OCI-LY3 (cell line): ENCODE data around the gene PPP6R2.
A peak's percentile ranks its signal among the peaks of the same experiment; 100 is the strongest.

Source experiments
- H2AFZ ChIP-seq: fragments of 200-600, 300-600 bp; shearing (Covaris generic); 2 replicates; pipeline ENCODE4 v1.6.0; 2014; ENCODE audit warnings: antibody characterized with exemption, low read depth, low read length
- H3K27ac ChIP-seq: fragments of 200-600, 300-600 bp; sonication (generic); 2 replicates; pipeline ENCODE4 v1.5.1; 2014; ENCODE audit warnings: mild to moderate bottlenecking, low read length, moderate library complexity, mixed read lengths
- H3K27me3 ChIP-seq: fragments of 200-600, 300-600 bp; sonication (generic); 2 replicates; pipeline ENCODE4 v1.6.1; 2014; ENCODE audit warnings: low read depth, low read length, mixed read lengths
- H3K36me3 ChIP-seq: fragments of 200-600, 300-600 bp; sonication (generic); replicated peaks from 2 replicates; pipeline ENCODE3; 2014; ENCODE audit warnings: low read depth, low read length, mixed read lengths
- H3K4me1 ChIP-seq: fragments of 300-600, 200-600 bp; sonication (generic); 2 replicates; pipeline ENCODE4 v1.6.1; 2014; ENCODE audit warnings: low read length, mixed read lengths
- H3K4me2 ChIP-seq: fragments of 200-600, 300-600 bp; sonication (generic); 2 replicates; pipeline ENCODE4 v1.6.1; 2014; ENCODE audit warnings: low read length, mixed read lengths
- H3K4me3 ChIP-seq: fragments of 300-600, 200-600 bp; sonication (generic); 2 replicates; pipeline ENCODE4 v1.5.1; 2014; ENCODE audit warnings: antibody characterized with exemption, mild to moderate bottlenecking, low read length, moderate library complexity
- H3K79me2 ChIP-seq: fragments of 300-600, 200-600 bp; shearing (Covaris generic); 2 replicates; pipeline ENCODE4 v1.6.1; 2014; ENCODE audit warnings: mild to moderate bottlenecking, low read length, mixed read lengths
- H3K9ac ChIP-seq: fragments of 300-600, 200-600 bp; shearing (Covaris generic); 2 replicates; pipeline ENCODE4 v1.6.0; 2014; ENCODE audit warnings: mild to moderate bottlenecking, low read length, moderate library complexity
- H3K9me3 ChIP-seq: fragments of 200-600, 300-600 bp; shearing (Covaris generic); 2 replicates; pipeline ENCODE4 v1.6.1; 2014; ENCODE audit warnings: low read length, mixed read lengths; ENCODE audit not compliant: insufficient read depth
- H4K20me1 ChIP-seq: fragments of 200-600, 300-600 bp; sonication (generic); 2 replicates; pipeline ENCODE4 v1.6.1; 2016; ENCODE audit warnings: low read length, mixed read lengths; ENCODE audit not compliant: insufficient read depth
- CTCF ChIP-seq: fragments of 200-600, 300-600 bp; sonication (generic); IDR thresholded peaks from 2 replicates; pipeline ENCODE4 v1.5.1; 2014; ENCODE audit warnings: antibody characterized with exemption, low read length, low read depth
- EZH2phosphoT487 ChIP-seq: fragments of 200-600 bp; shearing (Covaris generic); IDR thresholded peaks from 2 replicates; pipeline ENCODE4 v1.6.1; 2018; ENCODE audit warnings: antibody characterized with exemption, mixed run types, low read depth

Gene PPP6R2

DNA sequence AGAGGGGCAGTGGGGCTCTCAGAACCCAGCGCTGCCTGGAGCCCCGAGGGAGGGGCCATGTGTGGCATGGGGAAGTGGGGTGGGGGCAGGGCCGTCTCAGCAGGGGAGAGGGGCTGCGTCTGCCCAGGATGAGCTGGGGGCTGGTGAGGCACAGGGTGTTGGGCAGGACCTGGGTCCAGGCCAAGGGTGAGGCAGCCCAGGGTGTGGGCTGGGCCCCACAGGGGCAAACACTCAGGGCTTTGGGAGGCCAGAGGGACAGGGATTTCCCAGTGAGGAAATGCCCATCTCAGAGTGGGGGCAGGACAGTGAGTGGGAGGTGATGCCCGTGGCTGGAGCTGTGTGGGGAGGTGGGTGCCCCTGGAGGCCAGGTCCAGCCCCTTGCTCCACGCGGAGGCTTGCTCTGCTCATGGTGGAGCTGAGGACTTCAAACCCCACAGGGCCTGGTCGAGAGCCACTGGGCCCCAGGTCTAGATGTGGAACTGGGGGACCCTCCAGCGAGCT lies 41.0 kb upstream of the PPP6R2 start:
- H3K36me3 ChIP-seq = no peaks in the 10 kb centered on the region
- no peak overlapping the region for H3K4me3 ChIP-seq
- TF ChIP-seq CTCF (no peak), EZH2phosphoT487 (no peak)
- no peaks in the 10 kb centered on the region for H3K27me3 ChIP-seq
- H3K4me2 ChIP-seq = peak overlapping the region; percentile 90
- peaks cover 88% of the 10 kb centered on the region for H3K79me2 ChIP-seq
- no peak overlapping the region for H3K27ac ChIP-seq
- peaks cover 40% of the 10 kb centered on the region for H3K4me1 ChIP-seq
- no peak overlapping the region for H2AFZ ChIP-seq
- H3K9me3 ChIP-seq = no peaks in the 10 kb centered on the region
- H3K9ac ChIP-seq = no peak overlapping the region
- peaks cover 51% of the 10 kb centered on the region for H4K20me1 ChIP-seq

DNA sequence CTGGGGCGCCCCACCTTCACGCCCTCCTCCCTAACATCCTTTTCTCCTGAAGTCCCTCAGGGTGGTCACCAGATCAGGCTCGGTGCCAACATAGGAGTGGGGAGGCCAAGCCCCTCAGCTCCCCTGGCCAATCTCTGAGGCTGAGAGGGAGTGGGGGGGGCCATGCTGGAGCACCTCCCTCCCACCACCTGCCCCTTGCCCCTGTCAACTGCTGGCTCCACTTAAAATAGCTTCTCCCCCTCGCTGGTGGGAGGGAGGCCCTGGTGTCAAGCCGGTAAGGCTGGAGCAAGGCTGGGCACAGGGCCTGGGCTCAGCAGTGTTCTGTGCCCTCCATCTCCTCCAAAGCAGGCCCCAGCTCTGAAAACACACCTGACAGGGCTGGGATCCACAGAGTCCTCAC lies 40.6 kb upstream of the PPP6R2 start:
- Histone ChIP-seq H3K79me2 (peaks cover 85% of the 10 kb centered on the region), H3K4me1 (peaks cover 40% of the 10 kb centered on the region)

DNA sequence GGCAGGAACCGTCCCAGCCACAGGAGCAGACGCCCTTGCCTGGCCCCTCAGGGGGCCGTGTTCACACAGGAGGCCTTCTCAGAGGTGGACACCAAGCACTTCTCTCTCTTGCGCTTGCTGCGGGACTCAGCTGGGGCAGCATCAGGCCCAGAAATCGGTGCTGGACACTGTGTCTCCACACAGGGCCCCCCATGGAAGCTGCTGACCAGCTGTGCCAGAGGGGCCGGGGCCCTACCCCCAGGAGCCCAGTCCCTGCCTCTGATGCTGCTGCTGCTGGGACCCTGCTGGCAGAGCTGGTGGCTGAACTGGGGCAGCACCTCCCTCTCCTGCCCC lies 39.6 kb upstream of the PPP6R2 start:
- Histone ChIP-seq H3K9ac (peak overlapping the region; percentile 71; the same call in 1 of the 2 replicates), H3K4me1 (peaks cover 43% of the 10 kb centered on the region)

More for the DNA sequence above, 40.6 kb upstream of the PPP6R2 start:
- TF ChIP-seq EZH2phosphoT487 (no peak), CTCF (no peak)
- peaks cover 46% of the 10 kb centered on the region for H4K20me1 ChIP-seq
- H3K9ac ChIP-seq = no peak overlapping the region
- H2AFZ ChIP-seq = no peak overlapping the region
- H3K4me3 ChIP-seq = no peak overlapping the region
- H3K27me3 ChIP-seq = no peaks in the 10 kb centered on the region
- H3K36me3 ChIP-seq = no peaks in the 10 kb centered on the region
- H3K9me3 ChIP-seq = no peaks in the 10 kb centered on the region
- H3K4me2 ChIP-seq = peak overlapping the region; percentile 90; the same call in 1 of the 2 replicates
- H3K27ac ChIP-seq = no peak overlapping the region; the same call in 1 of the 2 replicates

More for the DNA sequence above, 39.6 kb upstream of the PPP6R2 start:
- Histone ChIP-seq H3K4me3 (peak overlapping the region; percentile 68), H3K79me2 (peaks cover 76% of the 10 kb centered on the region), H3K36me3 (no peaks in the 10 kb centered on the region), H3K27ac (peak overlapping the region; percentile 92), H4K20me1 (peaks cover 37% of the 10 kb centered on the region), H2AFZ (no peak overlapping the region), H3K27me3 (no peaks in the 10 kb centered on the region), H3K4me2 (peak overlapping the region; percentile 90), H3K9me3 (no peaks in the 10 kb centered on the region)
- TF ChIP-seq EZH2phosphoT487 (no peak), CTCF (no peak)
